RWPE2 (cell line): ENCODE results near the gene FEM1A.
"Not testable (repeated sequence)": the region's sequence is repeated elsewhere in the genome, so short reads cannot be mapped to it uniquely, and the experiment has no call there.

Experiments
- ATAC-seq: fragments of 200-7000 bp; cut with Tn5 transposase; 3 replicates; pipeline ENCODE4 v1.9.1; 2021; ENCODE audit warnings: low read depth
- DNase-seq: peaks from one replicate; pipeline ENCODE4 v3.0.0-alpha.2; 2020; ENCODE audit warnings: low spot score
- H3K27ac ChIP-seq: fragments of 450-650 bp; 2 replicates; pipeline ENCODE4 v1.5.1; 2017; ENCODE audit warnings: mild to moderate bottlenecking; ENCODE audit not compliant: poor library complexity, severe bottlenecking
- H3K27me3 ChIP-seq: fragments of 250-450 bp; sonication (Bioruptor Pico); 2 replicates; pipeline ENCODE4 v1.5.1; 2021; ENCODE audit warnings: mild to moderate bottlenecking, moderate library complexity; ENCODE audit not compliant: insufficient read depth, poor library complexity, severe bottlenecking
- H3K36me3 ChIP-seq: fragments of 250-450 bp; sonication (Bioruptor Pico); 2 replicates; pipeline ENCODE4 v1.5.1; 2020; ENCODE audit warnings: low read depth, mild to moderate bottlenecking, moderate library complexity
- H3K4me1 ChIP-seq: fragments of 250-450 bp; sonication (Bioruptor Pico); 2 replicates; pipeline ENCODE4 v1.5.1; 2021; ENCODE audit warnings: mild to moderate bottlenecking, moderate library complexity; ENCODE audit not compliant: insufficient read depth, poor library complexity, severe bottlenecking
- H3K4me3 ChIP-seq: fragments of 250-450 bp; sonication (Bioruptor Pico); 2 replicates; pipeline ENCODE4 v1.5.1; 2021; ENCODE audit warnings: mild to moderate bottlenecking, moderate library complexity; ENCODE audit not compliant: severe bottlenecking
- H3K9me3 ChIP-seq: fragments of 250-450 bp; sonication (Bioruptor Pico); 2 replicates; pipeline ENCODE4 v1.5.1; 2021; ENCODE audit warnings: mild to moderate bottlenecking, moderate library complexity; ENCODE audit not compliant: severe bottlenecking
- TF ChIP-seq, protein P1 (sequence below): fragments of 450-650 bp; IDR thresholded peaks from one replicate; pipeline ENCODE4 v1.5.1; 2017; ENCODE audit warnings: mild to moderate bottlenecking, moderate library complexity; ENCODE audit not compliant: poor library complexity, severe bottlenecking

Gene FEM1A

DNA sequence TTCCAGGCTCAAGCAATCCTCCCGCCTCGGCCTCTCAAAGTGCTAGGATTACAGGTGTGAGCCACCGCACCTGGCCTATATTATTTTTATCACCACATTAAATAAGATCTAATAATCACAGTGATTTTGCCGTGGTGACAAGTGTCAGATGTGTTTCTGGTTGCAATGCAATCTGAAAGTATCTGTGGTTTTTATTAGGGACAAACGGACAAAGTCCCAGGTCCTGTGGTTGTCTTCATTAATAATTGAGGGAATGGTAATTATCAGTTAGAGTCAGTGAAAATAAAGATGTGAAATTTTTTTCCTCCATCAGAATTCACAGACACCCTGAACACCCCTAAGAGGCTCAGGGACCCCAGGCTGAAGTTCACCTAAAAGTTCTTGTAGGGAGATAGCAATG, 41.2 kb downstream of the FEM1A start:
- H3K36me3 ChIP-seq, result peaks cover 7% of the 10 kb centered on the region
- H3K4me3 ChIP-seq, result no peak overlapping the region
- no peak for ATAC-seq
- H3K9me3 ChIP-seq, result no peaks in the 10 kb centered on the region
- H3K4me1 ChIP-seq, result no peaks in the 10 kb centered on the region
- no peak overlapping the region for H3K27ac ChIP-seq
- TF ChIP-seq, protein P1, sequence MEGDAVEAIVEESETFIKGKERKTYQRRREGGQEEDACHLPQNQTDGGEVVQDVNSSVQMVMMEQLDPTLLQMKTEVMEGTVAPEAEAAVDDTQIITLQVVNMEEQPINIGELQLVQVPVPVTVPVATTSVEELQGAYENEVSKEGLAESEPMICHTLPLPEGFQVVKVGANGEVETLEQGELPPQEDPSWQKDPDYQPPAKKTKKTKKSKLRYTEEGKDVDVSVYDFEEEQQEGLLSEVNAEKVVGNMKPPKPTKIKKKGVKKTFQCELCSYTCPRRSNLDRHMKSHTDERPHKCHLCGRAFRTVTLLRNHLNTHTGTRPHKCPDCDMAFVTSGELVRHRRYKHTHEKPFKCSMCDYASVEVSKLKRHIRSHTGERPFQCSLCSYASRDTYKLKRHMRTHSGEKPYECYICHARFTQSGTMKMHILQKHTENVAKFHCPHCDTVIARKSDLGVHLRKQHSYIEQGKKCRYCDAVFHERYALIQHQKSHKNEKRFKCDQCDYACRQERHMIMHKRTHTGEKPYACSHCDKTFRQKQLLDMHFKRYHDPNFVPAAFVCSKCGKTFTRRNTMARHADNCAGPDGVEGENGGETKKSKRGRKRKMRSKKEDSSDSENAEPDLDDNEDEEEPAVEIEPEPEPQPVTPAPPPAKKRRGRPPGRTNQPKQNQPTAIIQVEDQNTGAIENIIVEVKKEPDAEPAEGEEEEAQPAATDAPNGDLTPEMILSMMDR, result no peak
- no peaks in the 10 kb centered on the region for H3K27me3 ChIP-seq
- DNase-seq, result no peak

DNA sequence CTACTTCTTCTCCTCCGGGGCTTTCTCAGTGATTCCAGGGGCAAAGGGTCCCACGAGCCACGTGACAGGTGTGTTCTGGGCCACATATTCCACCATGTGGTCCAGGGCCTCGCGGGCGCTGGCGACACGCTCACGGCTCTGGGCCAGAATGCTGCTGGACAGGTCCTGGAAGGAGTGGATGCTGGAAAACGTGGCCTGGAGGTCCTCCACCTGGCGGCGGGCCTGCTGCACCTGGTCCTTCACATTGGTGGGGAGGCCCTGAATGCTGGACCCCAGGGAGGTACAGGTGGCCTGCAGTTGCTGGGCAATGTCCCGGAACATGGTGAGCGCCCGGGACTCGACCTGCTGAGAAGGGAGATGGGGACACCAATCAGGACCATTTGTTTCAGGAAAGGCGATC, 47.7 kb downstream of the FEM1A start:
- Histone ChIP-seq H3K27ac (no peak overlapping the region), H3K27me3 (no peaks in the 10 kb centered on the region), H3K9me3 (no peaks in the 10 kb centered on the region), H3K4me3 (no peak overlapping the region), H3K4me1 (no peaks in the 10 kb centered on the region), H3K36me3 (peaks cover 56% of the 10 kb centered on the region)
- DNase-seq (no peak), ATAC-seq (no peak)
- TF ChIP-seq, protein P1, result no peak

DNA sequence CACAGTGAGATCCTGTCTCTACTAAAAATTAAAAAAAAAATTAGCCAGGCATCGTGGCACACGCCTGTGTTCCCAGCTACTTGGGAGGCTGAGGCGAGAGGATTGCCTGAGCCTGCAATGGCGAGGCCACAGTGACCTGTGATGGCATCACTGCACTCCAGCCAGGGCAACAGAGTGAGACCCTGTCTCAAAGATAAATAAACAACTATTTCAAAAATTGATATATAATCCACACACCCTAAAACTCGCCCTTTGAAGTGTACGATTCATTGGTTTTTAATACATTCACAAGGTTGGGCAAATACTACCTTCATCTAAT, 52.1 kb downstream of the FEM1A start:
- H3K27me3 ChIP-seq, result no peaks in the 10 kb centered on the region
- no peaks in the 10 kb centered on the region for H3K9me3 ChIP-seq
- no peak for DNase-seq
- H3K4me1 ChIP-seq, result no peaks in the 10 kb centered on the region
- ATAC-seq, result no peak
- H3K27ac ChIP-seq, result no peak overlapping the region
- H3K4me3 ChIP-seq, result no peak overlapping the region
- peaks cover 82% of the 10 kb centered on the region for H3K36me3 ChIP-seq
- TF ChIP-seq, protein P1, result no peak

DNA sequence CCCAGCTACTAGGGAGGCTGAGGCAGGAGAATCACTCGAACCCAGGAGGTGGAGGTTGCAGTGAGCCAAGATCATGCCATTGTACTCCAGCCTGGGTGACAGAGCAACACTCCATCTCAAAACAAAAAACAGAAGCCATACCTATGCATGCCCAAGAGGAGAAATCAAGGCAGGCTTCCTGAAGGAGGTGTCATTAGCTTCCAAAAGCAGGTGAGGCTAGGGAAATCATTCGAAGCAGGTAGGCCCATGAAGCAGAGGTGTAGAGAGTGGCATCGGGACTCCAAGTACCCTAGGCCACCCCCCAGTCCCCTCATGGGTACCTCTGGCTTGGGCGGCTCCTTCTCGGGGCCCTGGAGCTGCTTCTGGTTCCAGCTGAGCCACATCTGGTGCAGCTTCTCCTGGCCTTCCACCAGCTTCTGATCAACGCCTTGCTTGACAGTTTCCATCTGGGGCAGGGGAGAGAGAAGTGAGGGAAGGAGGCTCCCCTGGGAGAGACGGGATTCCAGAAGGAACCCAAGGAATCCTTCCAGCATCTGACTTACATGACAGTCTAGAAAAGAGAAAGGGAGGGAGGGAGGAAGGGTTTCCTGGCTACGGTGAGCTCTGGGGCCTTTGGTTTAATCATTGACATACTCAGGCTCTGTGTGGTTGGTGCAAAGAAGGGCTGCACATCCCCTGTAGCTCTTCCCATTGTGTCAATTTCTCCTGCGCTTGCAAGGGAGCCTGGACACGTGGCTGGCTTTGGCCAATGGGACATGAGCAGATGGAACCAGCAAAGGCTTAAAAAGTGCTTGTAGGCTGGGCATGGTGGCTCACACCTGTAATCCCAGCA, 53.0 kb downstream of the FEM1A start:
- no peaks in the 10 kb centered on the region for H3K9me3 ChIP-seq
- no peak for DNase-seq
- H3K4me3 ChIP-seq, result no peak overlapping the region
- no peaks in the 10 kb centered on the region for H3K27me3 ChIP-seq
- no peak overlapping the region for H3K27ac ChIP-seq
- H3K4me1 ChIP-seq, result no peaks in the 10 kb centered on the region
- TF ChIP-seq, protein P1, result no peak
- peaks cover 84% of the 10 kb centered on the region for H3K36me3 ChIP-seq
- ATAC-seq, result no peak

DNA sequence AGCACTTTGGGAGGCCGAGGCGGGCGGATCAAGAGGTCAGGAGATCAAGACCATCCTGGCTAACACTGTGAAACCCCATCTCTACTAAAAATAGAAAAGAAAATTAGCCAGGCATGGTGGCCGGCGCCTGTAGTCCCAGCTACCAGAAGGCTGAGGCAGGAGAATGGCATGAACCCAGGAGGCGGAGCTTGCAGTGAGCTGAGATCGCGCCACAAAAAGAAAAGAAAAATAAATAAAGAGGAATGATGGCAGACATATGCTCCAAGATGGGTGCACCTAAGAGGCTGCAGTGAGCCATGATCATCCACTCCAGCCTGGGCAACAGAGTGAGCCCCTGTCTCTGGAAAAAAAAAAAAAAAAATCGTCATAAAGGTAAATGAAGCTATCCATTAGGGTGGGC, 54.4 kb downstream of the FEM1A start:
- H3K27ac ChIP-seq, DNase-seq: not testable (repeated sequence)

More for the DNA sequence above, 54.4 kb downstream of the FEM1A start:
- H3K36me3 ChIP-seq, result peaks cover 84% of the 10 kb centered on the region
- H3K9me3 ChIP-seq, H3K27me3 ChIP-seq, H3K4me3 ChIP-seq, ATAC-seq, H3K4me1 ChIP-seq: not testable (repeated sequence)
